DOHH2 (cell line): ENCODE measurements around the gene MACROD2.

Source experiments
- EZH2phosphoT487 ChIP-seq: fragments of 200-600 bp; sonication (generic); IDR thresholded peaks from 2 replicates; pipeline ENCODE4 v1.6.1; 2017; ENCODE audit warnings: borderline replicate concordance, mild to moderate bottlenecking, antibody characterized with exemption, low read length, moderate library complexity, mixed read lengths
- TF ChIP-seq, protein P1 (sequence below): fragments of 200-600 bp; sonication (generic); IDR thresholded peaks from one replicate; pipeline ENCODE4 v1.5.1; 2014; ENCODE audit warnings: antibody characterized with exemption, mild to moderate bottlenecking, low read depth, low read length; ENCODE audit not compliant: poor library complexity, severe bottlenecking

DNA sequence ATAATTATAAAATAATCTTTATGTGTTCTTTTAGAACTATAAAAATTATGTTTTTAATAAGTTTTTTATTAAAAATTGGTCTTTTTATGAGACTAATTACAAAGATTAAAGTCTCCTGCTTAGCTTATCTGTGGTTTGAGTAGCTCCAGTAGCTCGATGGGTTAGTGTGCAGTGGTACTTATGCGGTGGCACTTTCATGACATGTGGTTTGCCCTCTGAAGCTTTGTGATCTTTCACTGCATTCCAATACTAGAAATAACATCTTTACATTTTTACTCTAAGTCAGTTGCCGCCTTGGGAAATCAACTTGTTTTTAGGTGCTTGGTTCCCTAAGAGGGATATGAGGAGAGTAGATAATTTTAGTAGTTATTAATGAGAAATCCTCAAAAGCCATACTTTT is 1041.6 kb downstream of the MACROD2 start:
- TF ChIP-seq, protein P1, sequence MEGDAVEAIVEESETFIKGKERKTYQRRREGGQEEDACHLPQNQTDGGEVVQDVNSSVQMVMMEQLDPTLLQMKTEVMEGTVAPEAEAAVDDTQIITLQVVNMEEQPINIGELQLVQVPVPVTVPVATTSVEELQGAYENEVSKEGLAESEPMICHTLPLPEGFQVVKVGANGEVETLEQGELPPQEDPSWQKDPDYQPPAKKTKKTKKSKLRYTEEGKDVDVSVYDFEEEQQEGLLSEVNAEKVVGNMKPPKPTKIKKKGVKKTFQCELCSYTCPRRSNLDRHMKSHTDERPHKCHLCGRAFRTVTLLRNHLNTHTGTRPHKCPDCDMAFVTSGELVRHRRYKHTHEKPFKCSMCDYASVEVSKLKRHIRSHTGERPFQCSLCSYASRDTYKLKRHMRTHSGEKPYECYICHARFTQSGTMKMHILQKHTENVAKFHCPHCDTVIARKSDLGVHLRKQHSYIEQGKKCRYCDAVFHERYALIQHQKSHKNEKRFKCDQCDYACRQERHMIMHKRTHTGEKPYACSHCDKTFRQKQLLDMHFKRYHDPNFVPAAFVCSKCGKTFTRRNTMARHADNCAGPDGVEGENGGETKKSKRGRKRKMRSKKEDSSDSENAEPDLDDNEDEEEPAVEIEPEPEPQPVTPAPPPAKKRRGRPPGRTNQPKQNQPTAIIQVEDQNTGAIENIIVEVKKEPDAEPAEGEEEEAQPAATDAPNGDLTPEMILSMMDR, result no peak
- no peak for TF ChIP-seq EZH2phosphoT487
